ENCODE data around the gene AJUBA.
A peak's percentile ranks its signal among the peaks of the same experiment; 100 is the strongest.
"Not testable (repeated sequence)": the region's sequence is repeated elsewhere in the genome, so short reads cannot be mapped to it uniquely, and the experiment has no call there.

Gene AJUBA

GRCh38 chr14:23005451-23006187, 23.3 kb upstream of the AJUBA start:
- DNase-seq: peak; percentile 26

GRCh38 chr14:23004274-23004673, 21.9 kb upstream of the AJUBA start:
- DNase-seq: not testable (repeated sequence)

- DNase-seq: no peak
Observed at GRCh38 chr14:23002592-23002991, 20.2 kb upstream of the AJUBA start.

- DNase-seq: no peak
Observed at GRCh38 chr14:23000860-23001259, 18.5 kb upstream of the AJUBA start.

GRCh38 chr14:22998329-22999012, 16.1 kb upstream of the AJUBA start:
- DNase-seq: no peak

- DNase-seq: no peak
Observed at GRCh38 chr14:22997676-22998323, 15.4 kb upstream of the AJUBA start.

GRCh38 chr14:22996768-22997654, 14.7 kb upstream of the AJUBA start:
- DNase-seq: no peak

- DNase-seq: no peak
Observed at GRCh38 chr14:22995889-22996625, 13.7 kb upstream of the AJUBA start.

- peak; percentile 59 for DNase-seq
Observed at GRCh38 chr14:22994762-22995275, 12.5 kb upstream of the AJUBA start.

GRCh38 chr14:22993517-22993916, 11.2 kb upstream of the AJUBA start:
- no peak for DNase-seq

GRCh38 chr14:22991852-22992251, 9.5 kb upstream of the AJUBA start:
- no peak for DNase-seq

GRCh38 chr14:22987291-22987690, 4.9 kb upstream of the AJUBA start:
- no peak for DNase-seq

GRCh38 chr14:22986508-22987054, 4.2 kb upstream of the AJUBA start:
- peak; percentile 73 for DNase-seq

GRCh38 chr14:22985894-22986507, 3.6 kb upstream of the AJUBA start:
- DNase-seq: no peak

- no peak for DNase-seq
Observed at GRCh38 chr14:22984959-22985658, 2.8 kb upstream of the AJUBA start.

GRCh38 chr14:22981876-22982476, 375 bp downstream of the AJUBA start:
- no peak for DNase-seq

GRCh38 chr14:22981090-22981875, 1.1 kb downstream of the AJUBA start:
- no peak for DNase-seq

GRCh38 chr14:22980672-22981089, 1.7 kb downstream of the AJUBA start:
- peak; percentile 49 for DNase-seq

- DNase-seq: no peak
Observed at GRCh38 chr14:22979748-22980392, 2.5 kb downstream of the AJUBA start.
